ENCODE data around the gene TTLL11.

GRCh38 chr9:121915304-121915625, 177.8 kb downstream of the TTLL11 start:
- TF ChIP-seq CTCF (IDR thresholded peaks at IDR 0.05) = no peak
- TF ChIP-seq POLR2A (IDR thresholded peaks at IDR 0.05; ENCODE audit: low read depth) = no peak
- TF ChIP-seq EP300 (IDR thresholded peaks at IDR 0.05) = no peak
- no peak for TF ChIP-seq POLR2AphosphoS5 (IDR thresholded peaks at IDR 0.05)

Measured in esophagus muscularis mucosa (tissue), 4 donors.